Measurements from ENCODE around the gene MGAT5.

DNA sequence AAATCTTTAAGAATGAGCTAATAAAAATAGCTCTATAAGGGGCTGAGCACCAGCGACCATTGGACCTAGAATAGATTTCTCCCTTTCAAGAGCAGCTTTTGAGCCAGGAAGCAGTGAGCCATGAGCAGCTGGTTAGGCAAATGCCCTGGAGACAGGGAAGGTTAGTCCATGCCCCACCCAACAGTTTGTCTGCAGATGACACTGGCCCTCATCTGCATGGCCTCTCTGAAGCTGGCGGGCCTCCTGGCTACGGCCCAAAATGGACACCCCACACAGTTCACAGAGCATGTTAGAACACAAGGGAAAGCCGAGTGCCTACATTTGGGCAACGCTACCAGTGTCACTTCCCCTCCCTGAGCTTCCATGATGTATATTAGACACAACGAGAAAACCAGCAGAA, 201.1 kb downstream of the MGAT5 start:
- TF ChIP-seq, protein P1, sequence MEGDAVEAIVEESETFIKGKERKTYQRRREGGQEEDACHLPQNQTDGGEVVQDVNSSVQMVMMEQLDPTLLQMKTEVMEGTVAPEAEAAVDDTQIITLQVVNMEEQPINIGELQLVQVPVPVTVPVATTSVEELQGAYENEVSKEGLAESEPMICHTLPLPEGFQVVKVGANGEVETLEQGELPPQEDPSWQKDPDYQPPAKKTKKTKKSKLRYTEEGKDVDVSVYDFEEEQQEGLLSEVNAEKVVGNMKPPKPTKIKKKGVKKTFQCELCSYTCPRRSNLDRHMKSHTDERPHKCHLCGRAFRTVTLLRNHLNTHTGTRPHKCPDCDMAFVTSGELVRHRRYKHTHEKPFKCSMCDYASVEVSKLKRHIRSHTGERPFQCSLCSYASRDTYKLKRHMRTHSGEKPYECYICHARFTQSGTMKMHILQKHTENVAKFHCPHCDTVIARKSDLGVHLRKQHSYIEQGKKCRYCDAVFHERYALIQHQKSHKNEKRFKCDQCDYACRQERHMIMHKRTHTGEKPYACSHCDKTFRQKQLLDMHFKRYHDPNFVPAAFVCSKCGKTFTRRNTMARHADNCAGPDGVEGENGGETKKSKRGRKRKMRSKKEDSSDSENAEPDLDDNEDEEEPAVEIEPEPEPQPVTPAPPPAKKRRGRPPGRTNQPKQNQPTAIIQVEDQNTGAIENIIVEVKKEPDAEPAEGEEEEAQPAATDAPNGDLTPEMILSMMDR (IDR thresholded peaks at IDR 0.05), result no peak
- no peak for TF ChIP-seq POLR2A (IDR thresholded peaks at IDR 0.05)
